Activated CD8-positive, alpha-beta memory T cell treated with anti-CD3 and anti-CD28 coated beads, Interleukin-2, amount 50 U/mL, for 4 hours (primary cell): Measurements from ENCODE around the gene ATP8A2.

ENCODE experiments used
- DNase-seq: peaks from one replicate; pipeline ENCODE4 v3.0.0-alpha.2; 2020

The ATP8A2 gene

GRCh38 chr13:25901460-25902376 lies 529.9 kb downstream of the ATP8A2 start:
- DNase-seq: no peak

- no peak for DNase-seq
These were observed 530.7 kb downstream of the ATP8A2 start for GRCh38 chr13:25902455-25902854.

- DNase-seq: no peak
These were observed 531.1 kb downstream of the ATP8A2 start for GRCh38 chr13:25902891-25903341.

- DNase-seq: no peak
These were observed 533.1 kb downstream of the ATP8A2 start for GRCh38 chr13:25904830-25905229.

GRCh38 chr13:25905611-25906010 lies 533.8 kb downstream of the ATP8A2 start:
- no peak for DNase-seq

- no peak for DNase-seq
These were observed 534.5 kb downstream of the ATP8A2 start for GRCh38 chr13:25906191-25906661.

GRCh38 chr13:25908366-25908765 lies 536.6 kb downstream of the ATP8A2 start:
- DNase-seq: no peak

- DNase-seq: no peak
These were observed 538.5 kb downstream of the ATP8A2 start for GRCh38 chr13:25910243-25910642.

- no peak for DNase-seq
These were observed 539.2 kb downstream of the ATP8A2 start for GRCh38 chr13:25910991-25911419.

- no peak for DNase-seq
These were observed 541.2 kb downstream of the ATP8A2 start for GRCh38 chr13:25912961-25913360.

GRCh38 chr13:25915840-25916518 lies 544.2 kb downstream of the ATP8A2 start:
- DNase-seq: no peak

- DNase-seq: no peak
These were observed 548.5 kb downstream of the ATP8A2 start for GRCh38 chr13:25920277-25920676.

GRCh38 chr13:25920931-25921330 lies 549.2 kb downstream of the ATP8A2 start:
- DNase-seq: no peak

GRCh38 chr13:25922376-25922775 lies 550.6 kb downstream of the ATP8A2 start:
- no peak for DNase-seq

GRCh38 chr13:25923217-25924085 lies 551.7 kb downstream of the ATP8A2 start:
- no peak for DNase-seq

- no peak for DNase-seq
These were observed 555.6 kb downstream of the ATP8A2 start for GRCh38 chr13:25927363-25927762.

- no peak for DNase-seq
These were observed 556.2 kb downstream of the ATP8A2 start for GRCh38 chr13:25927932-25928331.

- no peak for DNase-seq
These were observed 557.2 kb downstream of the ATP8A2 start for GRCh38 chr13:25928941-25929505.

GRCh38 chr13:25929816-25930215 lies 558.0 kb downstream of the ATP8A2 start:
- DNase-seq: no peak

GRCh38 chr13:25930653-25931052 lies 558.9 kb downstream of the ATP8A2 start:
- no peak for DNase-seq

- DNase-seq: no peak
These were observed 560.6 kb downstream of the ATP8A2 start for GRCh38 chr13:25932365-25932764.

GRCh38 chr13:25933520-25933919 lies 561.7 kb downstream of the ATP8A2 start:
- no peak for DNase-seq

- DNase-seq: no peak
These were observed 562.4 kb downstream of the ATP8A2 start for GRCh38 chr13:25934127-25934526.
